KOPT-K1 (cell line): ENCODE measurements around the gene AQP2.

Experiments used
- H3K27ac ChIP-seq: fragments of 200-600 bp; sonication (generic); 2 replicates; pipeline ENCODE4 v1.5.1; 2016; ENCODE audit warnings: antibody characterized with exemption, mild to moderate bottlenecking, low read depth, low read length; ENCODE audit not compliant: poor library complexity, severe bottlenecking
- H3K36me3 ChIP-seq: fragments of 200-600 bp; sonication (generic); 2 replicates; pipeline ENCODE4 v1.5.1; 2017; ENCODE audit warnings: antibody characterized with exemption, mild to moderate bottlenecking, low read length, moderate library complexity; ENCODE audit not compliant: insufficient read depth
- H3K9me3 ChIP-seq: fragments of 200-600 bp; sonication (generic); 2 replicates; pipeline ENCODE4 v1.5.1; 2017; ENCODE audit warnings: antibody characterized with exemption, low read length, mild to moderate bottlenecking; ENCODE audit not compliant: insufficient read depth, poor library complexity, severe bottlenecking

Gene AQP2

GRCh38 chr12:49912345-49913255, 37.9 kb upstream of the AQP2 start:
- Histone ChIP-seq H3K9me3 (no peaks in the 10 kb centered on the region), H3K27ac (no peak overlapping the region), H3K36me3 (no peaks in the 10 kb centered on the region)

GRCh38 chr12:49916129-49916919, 34.2 kb upstream of the AQP2 start:
- Histone ChIP-seq H3K36me3 (no peaks in the 10 kb centered on the region), H3K27ac (no peak overlapping the region), H3K9me3 (no peaks in the 10 kb centered on the region)

DNA sequence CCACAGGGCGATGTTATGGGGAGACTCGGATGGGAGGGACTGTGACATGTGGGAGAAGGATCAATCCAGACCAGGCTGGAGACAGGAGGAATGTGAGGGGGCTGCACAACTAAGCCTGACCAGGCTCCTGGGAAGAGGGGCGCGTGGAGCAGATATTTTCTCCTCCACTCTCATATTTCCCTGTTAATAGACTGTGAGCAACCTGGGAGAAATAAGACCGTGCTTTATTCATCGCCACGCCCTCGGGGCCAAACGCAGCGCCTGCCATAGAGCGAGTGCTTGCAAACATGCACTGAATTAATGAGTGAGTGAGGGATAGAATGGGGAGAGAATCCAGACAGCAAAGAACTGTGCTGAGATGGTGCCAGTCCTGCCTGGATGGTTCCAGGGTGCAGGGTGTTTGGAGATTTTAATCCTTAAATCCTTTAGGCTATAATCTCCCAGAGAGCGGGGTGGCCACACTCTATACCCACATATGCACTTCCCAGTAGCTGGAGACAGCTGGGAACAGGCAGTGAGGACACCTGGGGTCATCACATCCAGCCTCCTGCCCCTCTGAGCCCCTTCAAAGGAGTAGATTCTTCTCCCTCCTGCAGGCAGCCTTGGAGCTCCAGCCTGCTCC, 33.3 kb upstream of the AQP2 start:
- Histone ChIP-seq H3K27ac (no peak overlapping the region), H3K9me3 (no peaks in the 10 kb centered on the region), H3K36me3 (no peaks in the 10 kb centered on the region)

- no peaks in the 10 kb centered on the region for H3K36me3 ChIP-seq
- H3K9me3 ChIP-seq = no peaks in the 10 kb centered on the region
- no peak overlapping the region for H3K27ac ChIP-seq
Observed at GRCh38 chr12:49917788-49918173, 32.8 kb upstream of the AQP2 start.

DNA sequence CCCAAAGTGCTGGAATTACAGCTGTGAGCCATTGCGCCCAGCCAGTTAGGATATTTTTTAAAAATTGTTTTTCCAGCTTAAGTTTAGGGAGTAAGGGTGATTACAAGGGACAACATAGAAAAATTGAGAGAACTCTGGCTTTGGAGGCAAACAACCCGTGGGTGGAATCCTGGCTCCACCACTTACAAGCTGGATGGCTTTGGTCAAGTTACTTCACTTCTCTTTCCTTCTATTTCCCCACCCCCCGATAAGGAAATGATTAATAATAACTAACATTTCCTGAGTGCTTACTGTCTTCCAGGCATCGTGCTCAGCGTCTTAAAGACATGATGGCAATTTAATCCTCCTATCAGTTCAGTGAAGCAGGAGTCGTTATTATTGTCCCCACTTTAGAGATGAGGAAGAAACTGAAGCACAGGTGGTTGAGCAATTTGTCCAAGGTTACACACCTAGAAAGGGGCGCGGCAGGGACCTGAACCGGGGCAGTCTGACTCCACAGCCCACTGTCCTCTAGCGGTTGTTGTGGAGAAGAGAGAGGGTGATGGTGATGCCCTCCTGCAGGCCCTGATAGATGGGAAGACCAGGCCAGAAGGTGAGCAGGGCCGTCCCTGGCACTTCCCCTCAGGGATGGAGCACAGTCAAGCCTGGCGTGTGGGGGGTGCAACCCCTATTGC, 30.2 kb upstream of the AQP2 start:
- no peak overlapping the region for H3K27ac ChIP-seq
- H3K9me3 ChIP-seq = no peaks in the 10 kb centered on the region
- no peaks in the 10 kb centered on the region for H3K36me3 ChIP-seq

GRCh38 chr12:49920915-49921286, 29.6 kb upstream of the AQP2 start:
- no peaks in the 10 kb centered on the region for H3K36me3 ChIP-seq
- H3K9me3 ChIP-seq = no peaks in the 10 kb centered on the region
- no peak overlapping the region for H3K27ac ChIP-seq

DNA sequence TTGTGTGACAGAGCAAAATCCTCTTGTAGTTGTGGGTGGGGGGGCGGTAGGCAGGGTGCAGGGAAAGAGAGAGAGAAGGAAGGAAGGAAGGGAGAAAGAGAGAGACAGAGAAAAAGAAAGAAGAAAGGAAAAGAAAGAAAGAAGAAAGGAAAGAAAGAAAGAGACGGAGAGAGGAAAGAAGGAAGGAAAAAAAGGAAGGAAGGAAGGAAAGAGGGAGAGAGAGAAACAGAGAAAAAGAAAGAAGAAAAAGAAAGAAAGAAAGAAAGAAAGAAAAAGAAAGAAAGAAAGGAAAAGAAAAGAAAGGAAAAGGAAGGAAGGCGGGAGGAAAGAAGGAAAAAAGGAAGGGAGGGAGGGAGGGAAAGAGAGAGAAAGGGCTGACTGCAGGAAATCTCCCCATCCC, 29.2 kb upstream of the AQP2 start:
- Histone ChIP-seq H3K27ac (no peak overlapping the region), H3K9me3 (no peaks in the 10 kb centered on the region), H3K36me3 (no peaks in the 10 kb centered on the region)

DNA sequence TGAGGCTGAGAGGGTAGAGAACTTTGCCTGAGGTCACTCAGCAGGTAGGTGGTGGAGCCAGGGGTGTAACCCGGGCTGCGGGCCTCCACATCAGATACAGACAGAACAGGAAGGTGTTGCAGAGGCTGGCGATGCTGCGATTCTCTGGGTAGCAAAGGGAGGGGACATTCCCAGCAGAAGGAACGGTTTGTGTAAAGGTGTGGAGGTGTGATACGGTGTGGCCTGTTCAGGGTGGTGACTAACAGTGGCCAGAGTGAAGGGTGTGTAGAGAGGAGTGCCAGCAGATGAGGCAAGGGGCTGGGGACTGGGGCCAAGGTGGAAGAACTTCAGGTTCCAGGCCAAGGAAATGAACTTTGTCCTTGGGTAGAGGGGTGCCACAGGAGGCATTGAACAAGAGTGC, 28.6 kb upstream of the AQP2 start:
- no peaks in the 10 kb centered on the region for H3K36me3 ChIP-seq
- H3K9me3 ChIP-seq = no peaks in the 10 kb centered on the region
- H3K27ac ChIP-seq = no peak overlapping the region

- Histone ChIP-seq H3K9me3 (no peaks in the 10 kb centered on the region), H3K36me3 (no peaks in the 10 kb centered on the region), H3K27ac (no peak overlapping the region)
Observed at GRCh38 chr12:49922349-49923034, 28.0 kb upstream of the AQP2 start.

- Histone ChIP-seq H3K9me3 (no peaks in the 10 kb centered on the region), H3K36me3 (no peaks in the 10 kb centered on the region)
Observed at GRCh38 chr12:49923035-49923644, 27.4 kb upstream of the AQP2 start.

DNA sequence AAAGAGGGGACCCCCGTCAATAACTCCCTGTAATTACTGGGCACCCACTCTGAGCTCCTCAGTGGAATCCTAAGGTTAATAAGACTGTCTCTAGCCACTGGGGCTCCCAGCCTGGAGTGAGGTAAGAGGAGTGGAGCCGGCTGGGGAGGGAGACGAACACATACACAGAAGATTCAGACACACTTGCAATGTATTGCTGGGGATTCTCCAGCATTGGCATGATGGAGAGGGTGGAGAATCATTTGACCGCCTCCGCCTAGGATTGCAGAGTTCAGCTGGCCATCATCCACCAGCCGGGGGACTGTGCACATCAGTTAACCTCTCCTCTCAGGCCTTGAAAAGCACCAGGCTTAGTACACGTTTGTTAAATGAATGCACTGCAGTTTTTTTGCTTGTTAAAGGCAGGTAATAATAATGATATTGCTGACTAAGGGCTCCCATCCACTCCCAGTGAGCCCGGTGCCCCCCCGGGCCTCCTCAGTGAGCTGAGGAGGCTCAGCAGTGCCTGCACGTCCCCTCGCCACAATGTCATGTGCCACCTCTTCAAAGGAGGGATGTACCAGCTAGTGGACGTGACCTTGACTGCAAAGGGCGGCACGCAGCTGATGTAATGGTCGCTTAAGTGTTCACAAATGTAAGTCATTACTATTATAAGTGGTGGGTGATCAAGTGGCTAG, 26.5 kb upstream of the AQP2 start:
- H3K9me3 ChIP-seq = no peaks in the 10 kb centered on the region
- no peak overlapping the region for H3K27ac ChIP-seq
- no peaks in the 10 kb centered on the region for H3K36me3 ChIP-seq

More at GRCh38 chr12:49923035-49923644, 27.4 kb upstream of the AQP2 start:
- H3K27ac ChIP-seq = no peak overlapping the region

DNA sequence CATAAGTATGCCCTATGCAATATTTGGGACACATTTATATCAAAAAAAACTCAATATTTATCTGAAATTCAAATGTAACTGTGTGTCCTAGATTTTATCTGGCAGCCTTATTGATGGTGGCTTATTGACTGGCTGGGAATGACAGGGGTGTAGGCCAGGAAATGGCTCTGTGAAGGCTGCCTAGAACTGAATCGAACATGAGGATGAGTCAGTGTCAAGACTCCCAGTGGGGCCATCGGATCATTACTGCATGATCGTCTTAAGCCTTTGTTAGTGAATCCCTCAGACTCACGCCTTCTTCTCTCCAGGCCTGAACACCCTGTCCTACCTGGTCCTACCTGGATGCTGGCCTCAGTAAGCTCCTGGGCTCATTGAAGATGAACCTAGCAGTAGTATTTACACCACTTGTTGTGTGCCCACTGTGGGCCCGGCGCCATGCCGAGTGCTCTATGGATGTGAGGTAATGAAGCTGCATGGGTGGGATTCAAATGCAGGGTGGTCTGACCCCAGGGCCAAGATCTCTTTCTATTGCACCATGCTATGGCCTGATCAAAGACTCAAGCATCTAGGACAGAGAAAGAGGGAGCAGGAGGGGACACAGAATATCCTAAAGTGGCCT, 25.8 kb upstream of the AQP2 start:
- no peaks in the 10 kb centered on the region for H3K36me3 ChIP-seq
- no peaks in the 10 kb centered on the region for H3K9me3 ChIP-seq
- H3K27ac ChIP-seq = no peak overlapping the region

DNA sequence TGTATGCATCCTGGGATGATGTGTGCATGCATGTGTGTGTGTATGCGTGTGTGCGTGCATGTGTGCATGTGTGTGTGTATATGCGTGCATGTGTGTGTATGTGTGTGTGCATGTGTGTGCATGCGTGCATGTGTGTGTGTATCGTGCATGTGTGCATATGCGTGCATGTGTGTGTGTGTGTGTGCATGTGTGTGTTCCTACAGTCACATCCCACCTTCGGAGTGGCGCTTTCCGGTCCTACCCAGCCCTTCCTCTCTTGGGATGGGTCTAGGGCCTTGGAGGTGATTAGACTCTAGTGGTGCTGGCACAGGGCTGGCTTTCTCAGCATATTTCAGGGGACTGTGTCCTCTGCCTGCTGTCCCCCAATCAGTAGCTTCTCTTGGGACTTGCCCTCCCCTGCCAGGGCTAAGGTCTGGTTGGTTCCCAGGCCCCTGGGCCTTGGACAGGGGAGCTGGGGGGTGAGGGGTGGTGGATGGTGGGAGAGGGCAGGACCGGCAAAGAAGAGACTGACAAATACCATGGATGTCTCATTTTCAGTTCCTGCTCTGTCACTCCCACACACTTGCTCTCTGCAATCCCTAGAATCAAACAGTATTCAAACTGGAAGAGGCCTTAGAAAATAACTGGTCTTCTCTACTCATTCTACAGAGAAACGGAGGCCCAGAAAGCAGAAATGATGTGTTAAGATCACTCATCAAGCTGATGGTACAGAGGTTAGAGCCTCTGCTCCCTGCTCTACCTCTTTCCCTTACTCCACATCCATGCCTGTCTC, 24.9 kb upstream of the AQP2 start:
- Histone ChIP-seq H3K9me3 (no peaks in the 10 kb centered on the region), H3K36me3 (no peaks in the 10 kb centered on the region), H3K27ac (no peak overlapping the region)
